HTERT RPE-1 (cell line): ENCODE measurements around the gene GPD2.

Experiments
- in situ Hi-C: fragments of 300-500 bp; cut with MboI; formaldehyde crosslinking; loops from 4 replicates; pipeline ENCODE4 v1.14.3; 2020; ENCODE audit warnings: low sequenced_read_pairs

The GPD2 gene

DNA sequence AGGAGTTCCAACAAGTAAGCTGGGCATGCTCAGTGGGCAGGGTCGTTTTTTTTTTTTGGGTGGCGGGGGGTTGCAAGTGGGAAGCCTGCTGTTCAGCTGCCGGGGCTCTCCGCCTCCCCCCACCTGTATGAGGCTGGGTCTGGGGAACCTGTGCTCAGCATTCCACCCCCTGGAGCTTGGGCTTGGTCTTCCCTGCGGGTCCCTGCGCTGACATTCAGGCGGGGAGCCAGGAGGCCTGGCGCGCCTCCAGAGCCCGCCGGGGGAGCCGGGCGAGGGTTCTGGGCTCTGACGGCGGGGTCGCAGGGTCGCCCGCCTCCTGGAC lies 822 bp upstream of the GPD2 start:
- in situ Hi-C loops = no loop called here

DNA sequence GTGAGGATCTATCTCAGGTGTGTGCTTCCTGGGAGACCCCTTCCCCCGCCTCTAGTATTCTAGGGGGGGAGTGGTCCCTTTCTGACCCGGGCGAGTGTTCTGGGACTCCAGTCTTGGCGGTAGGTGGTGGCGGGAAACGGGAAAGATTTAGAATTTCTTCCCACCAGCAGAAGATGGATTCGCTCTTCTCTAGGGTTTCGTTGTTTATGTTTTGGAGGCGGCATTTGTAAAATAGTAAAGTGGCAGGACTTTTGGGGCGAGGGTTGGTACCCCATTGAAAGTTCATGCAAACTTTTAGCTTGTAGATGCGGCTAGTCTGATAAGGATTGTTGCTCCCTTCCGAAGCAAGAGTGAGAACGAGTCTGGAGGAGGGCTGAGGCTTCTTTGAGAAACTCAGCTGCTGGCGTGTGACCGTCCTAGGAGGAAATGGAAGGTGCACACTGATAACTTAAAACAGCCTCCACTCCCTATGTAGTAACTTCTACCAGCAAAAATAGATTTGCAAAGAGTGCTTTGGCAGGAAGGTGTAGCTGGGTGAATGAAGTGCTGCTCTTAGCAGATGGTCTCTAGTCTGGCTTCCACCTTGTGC lies 412 bp downstream of the GPD2 start:
- in situ Hi-C loops = no loop called here

GRCh38 chr2:156437272-156437930 lies 1.2 kb downstream of the GPD2 start:
- in situ Hi-C loops = no loop called here

DNA sequence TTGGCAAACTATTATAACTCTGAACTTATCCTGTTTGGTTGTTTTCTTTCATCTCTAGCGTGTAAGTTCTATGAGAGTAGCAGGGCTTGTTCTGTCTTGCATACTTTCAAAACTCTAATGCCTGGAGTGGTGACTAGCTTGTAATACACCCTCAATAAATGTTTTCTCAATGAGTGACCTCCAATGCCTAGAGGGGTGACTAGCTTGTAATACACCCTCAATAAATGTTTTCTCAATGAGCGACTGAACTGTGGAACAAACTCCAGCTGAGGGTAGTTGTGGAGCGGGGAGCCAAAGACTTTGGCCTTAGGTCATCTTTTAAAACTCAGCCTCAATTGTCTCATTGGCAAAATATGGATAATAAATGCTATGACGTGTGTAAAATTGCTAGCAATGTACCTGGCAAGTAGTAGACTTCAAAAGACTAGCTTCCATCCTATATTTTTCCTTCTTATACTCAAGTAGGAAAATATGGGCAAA lies 1.8 kb downstream of the GPD2 start:
- in situ Hi-C loops = no loop called here

- in situ Hi-C loops = no loop called here
Observed at GRCh38 chr2:156443089-156443488, 6.9 kb downstream of the GPD2 start.

DNA sequence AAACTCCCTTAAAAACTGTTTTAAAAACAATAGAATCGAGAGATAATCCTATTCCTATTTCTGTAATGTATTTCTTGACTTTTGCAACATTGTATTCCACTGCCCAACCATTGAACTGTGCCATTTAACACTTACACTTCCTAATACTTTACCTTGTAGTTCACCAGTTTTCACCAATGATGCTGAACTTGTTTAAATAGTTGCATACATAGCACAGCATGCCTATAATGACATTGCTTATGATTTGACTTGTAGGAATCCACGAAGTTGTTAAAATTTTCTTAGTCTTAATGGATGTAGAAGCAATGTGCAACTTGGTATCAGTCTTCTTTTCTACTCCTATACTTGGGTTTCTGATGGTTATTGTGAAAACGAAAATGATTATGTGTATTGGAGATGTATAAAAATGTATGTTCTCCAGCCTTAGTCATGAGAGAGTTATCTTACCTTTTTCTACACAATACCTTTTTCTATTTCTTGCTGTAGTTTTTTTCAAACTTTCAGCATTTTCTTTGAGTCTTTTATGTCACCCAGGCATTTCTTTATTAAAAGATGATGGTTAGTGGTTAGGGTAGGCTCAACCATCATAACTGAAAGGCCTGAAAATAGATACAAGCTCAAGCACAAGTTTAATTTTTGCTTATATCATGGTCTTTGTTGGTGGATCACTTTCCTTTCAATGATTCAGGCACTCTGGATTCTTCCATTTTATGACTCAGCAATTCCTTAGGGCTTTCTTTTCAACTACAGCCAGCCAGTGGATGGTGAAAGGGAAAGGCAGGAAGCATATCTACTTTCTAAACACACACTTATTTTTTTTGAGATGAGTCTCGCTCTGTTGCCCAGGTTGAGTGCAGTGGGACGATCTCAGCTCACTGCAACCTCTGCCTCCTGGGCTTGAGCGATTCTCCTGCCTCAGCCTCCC lies 9.4 kb downstream of the GPD2 start:
- in situ Hi-C loops = no loop called here

DNA sequence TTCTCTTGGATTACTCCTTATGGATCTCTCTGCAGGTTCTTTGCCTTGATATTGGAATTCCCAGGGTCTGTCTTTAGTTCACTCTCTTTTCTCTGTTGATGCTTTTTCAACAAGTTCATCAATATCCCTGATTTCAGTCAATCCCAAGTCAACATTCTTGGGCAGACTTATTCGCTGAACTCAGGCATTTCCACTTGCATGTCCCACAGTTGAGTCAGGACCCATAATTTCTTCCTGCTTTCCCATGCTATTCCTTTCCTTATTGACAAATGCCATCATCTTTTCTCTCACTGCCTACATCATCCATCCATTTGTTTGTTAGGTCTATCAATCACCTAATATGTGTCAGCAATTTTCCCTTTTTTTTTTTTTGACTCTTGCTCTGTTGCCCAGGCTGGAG lies 11.6 kb downstream of the GPD2 start:
- in situ Hi-C loops = no loop called here

DNA sequence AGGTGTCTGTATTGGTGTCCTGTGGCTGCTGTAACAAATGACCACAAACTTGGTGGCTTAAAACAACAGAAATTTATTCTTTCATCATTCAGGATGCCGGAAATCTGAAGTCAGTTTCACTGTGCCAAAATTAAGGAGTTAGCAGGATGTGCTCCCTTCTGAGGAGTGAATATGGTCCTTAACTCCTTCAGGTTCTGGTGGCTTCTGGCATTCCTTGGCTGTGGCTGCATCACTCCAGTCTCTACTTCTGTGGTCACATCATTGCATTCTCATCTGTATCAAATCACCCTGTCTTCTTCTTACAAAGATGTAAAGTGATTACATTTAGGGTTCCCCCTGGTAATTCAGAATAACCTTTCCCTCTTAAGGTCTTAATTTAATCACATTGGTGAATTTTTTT lies 12.6 kb downstream of the GPD2 start:
- in situ Hi-C loops = no loop called here

DNA sequence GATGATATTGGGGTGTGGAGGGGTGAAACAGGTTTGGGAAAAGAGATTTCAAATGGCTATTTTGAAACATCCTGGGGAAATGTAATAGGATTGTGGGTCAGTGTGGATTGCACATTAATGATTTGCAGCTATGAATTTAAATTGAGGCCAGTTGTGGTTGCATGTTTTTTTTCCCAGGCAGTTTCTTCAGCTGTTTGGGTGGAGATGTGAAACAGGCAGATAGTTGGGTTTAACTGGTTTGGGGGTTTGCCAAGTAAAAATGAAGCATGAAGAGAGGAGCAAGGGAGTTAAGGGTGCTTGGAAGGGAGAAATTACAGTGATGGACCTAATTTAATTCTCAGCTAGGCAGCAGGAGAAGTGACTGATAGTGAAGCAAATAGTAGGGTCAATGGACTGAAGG lies 16.8 kb downstream of the GPD2 start:
- in situ Hi-C loops = no loop called here

- in situ Hi-C loops = no loop called here
Observed at GRCh38 chr2:156455361-156455975, 19.3 kb downstream of the GPD2 start.

GRCh38 chr2:156456616-156457015 lies 20.4 kb downstream of the GPD2 start:
- in situ Hi-C loops = no loop called here

DNA sequence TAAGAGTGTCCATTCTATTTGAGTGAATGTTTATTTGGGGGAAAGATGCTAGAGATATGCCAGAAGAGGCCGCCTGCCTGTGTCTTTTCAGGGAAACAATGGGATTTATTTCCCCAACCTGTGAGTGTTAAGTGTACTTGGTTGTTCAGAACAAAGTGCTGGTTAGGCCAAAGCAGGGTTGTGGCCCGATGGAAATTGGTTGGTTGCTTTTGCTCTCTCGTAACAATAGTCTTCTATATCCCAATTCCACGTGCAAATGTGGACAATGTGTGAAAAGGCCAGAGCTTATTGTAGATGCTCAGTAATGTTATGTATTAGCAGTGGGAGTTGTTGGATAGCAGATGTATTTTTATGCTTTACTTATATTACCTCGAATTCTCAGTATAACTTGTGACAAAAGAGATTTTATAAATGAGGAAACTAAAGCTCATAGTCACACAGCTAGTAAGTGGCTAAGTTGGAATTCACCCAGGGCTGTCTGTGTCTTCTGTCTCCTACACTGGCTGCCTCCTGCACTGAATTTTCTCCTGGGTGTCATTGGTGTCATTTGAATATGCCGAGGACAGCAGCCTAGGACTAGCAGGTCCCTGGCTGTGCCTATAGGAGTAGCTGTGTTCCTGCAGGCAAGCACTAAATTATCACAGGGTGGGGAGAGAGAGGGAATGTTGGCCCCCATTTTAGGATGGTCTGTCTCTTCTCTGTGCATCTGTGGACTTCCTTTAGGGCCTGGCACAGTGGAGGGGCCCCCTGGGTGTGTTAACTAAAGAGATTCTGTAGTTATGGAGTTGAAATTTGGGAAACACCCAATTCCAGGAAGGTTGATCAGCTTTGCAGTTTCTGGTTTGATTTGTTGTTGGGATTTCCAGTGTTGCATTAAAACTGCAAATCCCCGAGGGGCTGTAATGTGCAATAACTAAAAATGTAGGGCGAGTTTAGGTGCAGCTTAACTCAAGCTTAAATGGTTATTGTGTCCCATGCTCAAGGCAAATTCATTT lies 21.6 kb downstream of the GPD2 start:
- in situ Hi-C loops = no loop called here

DNA sequence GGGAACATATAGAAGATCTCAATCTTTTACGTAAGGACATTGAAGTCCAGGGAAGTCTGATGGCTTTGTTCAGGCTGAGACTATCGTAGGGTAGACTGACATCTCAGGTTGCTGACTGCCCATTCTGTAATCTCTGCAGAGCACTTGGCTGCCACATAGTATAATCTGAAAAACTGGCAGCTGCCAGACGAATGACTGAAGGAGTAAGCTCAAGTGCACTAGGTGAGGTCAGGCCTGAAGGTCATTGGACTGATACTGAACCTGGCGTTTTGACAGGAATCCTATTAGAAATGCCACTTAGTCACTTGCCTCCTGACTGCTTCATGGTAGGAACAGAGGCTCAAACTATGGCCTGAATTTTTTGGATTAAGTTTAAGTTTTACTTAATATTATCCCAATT lies 23.5 kb downstream of the GPD2 start:
- in situ Hi-C loops = no loop called here

- in situ Hi-C loops = no loop called here
Observed at GRCh38 chr2:156464106-156464505, 27.9 kb downstream of the GPD2 start.

- in situ Hi-C loops = no loop called here
Observed at GRCh38 chr2:156465573-156465972, 29.4 kb downstream of the GPD2 start.

DNA sequence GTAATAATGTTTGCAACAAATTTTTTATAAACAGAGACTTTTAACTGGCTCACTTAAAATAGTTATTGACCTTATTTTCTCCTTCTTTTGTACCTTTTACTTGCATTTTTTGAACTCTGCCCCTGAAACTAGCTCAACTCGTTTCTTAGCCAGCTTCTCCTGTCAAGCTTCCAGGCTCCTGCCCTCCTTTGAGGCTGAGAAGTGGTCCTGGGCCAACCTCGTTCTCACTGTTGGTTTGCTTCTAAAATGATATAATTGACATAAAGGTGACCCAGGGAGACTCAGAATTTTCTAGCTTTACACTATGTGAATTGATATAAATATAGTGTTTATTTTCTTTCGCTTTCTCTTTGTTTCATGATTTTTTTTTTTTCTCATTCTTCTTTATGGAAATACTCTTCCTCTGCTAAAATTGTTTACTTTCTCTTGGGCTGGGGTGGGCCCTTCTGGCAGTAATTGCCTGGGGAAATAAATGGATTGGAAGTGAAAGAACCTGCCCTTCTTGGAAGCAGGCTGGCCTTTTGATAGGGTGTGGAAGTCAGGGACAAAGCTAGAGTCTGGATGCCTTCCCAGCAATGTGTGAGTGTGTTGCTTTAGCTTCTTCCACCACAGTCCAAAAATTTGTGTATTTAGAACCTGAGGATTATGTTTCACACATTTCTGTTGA lies 30.7 kb downstream of the GPD2 start:
- in situ Hi-C loops = no loop called here

DNA sequence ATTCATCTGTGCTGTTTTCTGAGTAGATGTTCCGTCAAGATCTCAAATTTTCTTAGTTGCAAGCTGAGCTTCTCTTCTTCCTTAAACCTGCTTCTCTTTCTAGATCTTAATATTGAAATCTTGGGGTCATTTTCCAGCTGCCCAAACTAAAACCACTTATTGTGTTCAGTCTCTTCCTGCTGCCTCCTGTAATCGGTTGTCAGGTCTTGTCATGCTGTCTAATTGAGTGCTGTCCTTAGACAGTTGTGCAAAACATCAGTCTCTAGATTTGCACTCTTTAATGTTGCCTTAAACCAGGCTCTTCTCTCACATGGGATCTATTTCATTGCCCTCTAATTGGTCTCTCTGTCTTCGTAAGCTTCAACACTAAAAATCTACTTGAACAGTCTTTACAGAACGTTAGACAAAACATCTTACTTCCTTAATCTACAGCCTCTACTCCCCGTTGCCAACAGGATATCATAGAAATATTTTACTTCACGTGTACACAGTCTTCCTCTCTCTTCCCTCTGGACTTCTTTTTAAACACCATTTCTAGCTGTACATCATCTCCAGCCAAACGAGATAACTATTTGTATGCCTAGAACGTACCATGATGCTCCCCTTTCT lies 34.9 kb downstream of the GPD2 start:
- in situ Hi-C loops = no loop called here

GRCh38 chr2:156471762-156472161 lies 35.6 kb downstream of the GPD2 start:
- in situ Hi-C loops = no loop called here

DNA sequence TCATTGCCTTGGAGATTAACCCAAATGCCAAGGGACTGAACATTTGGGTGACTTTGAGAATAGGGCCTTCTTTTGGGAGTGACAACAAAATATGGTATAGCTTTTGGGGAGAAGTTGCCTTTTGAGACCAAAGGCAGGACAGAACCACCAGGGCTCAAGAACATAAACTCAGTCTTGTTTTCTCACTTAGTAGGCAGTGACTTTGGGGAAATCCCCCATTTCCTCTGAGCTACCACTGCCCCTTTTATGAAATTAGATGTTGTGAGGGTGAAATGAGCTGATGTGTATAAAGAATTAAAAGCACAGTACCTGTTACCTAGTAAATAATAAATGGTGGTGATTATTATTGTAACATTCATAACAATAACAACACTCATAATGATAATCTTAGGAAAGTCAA lies 36.5 kb downstream of the GPD2 start:
- in situ Hi-C loops = no loop called here
